AG09319 (cell line): ENCODE measurements around the gene CORO2A.

Experiments
- DNase-seq: peaks from one replicate; pipeline ENCODE4 v3.0.0-alpha.2; 2010; ENCODE audit warnings: low read depth; ENCODE audit errors: extremely low read depth
- TF ChIP-seq, protein P1 (sequence below): IDR thresholded peaks from 2 replicates; pipeline ENCODE4 v1.5.1; 2011; ENCODE audit warnings: low read depth, mild to moderate bottlenecking, inconsistent platforms, low read length, moderate library complexity

Gene CORO2A

DNA sequence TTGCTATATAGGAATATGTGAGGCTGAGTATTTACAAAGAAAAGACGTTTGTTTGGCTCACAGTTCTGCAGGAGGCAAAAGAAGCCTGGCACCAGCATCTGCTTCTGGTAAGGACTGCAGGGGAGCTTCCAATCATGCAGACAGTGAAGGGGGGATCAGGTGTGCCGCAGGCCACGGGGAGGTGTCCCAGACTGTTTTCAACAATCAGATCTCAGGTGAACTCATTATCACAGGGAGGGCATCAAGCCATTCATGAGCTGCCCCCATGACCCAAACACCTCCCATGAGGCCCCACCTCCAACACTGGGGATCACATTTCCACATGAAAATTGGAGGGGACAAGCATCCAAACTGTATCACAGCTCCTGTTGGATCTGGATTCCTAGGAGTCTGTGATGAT lies 43.0 kb downstream of the CORO2A start:
- DNase-seq, result no peak
- TF ChIP-seq, protein P1, sequence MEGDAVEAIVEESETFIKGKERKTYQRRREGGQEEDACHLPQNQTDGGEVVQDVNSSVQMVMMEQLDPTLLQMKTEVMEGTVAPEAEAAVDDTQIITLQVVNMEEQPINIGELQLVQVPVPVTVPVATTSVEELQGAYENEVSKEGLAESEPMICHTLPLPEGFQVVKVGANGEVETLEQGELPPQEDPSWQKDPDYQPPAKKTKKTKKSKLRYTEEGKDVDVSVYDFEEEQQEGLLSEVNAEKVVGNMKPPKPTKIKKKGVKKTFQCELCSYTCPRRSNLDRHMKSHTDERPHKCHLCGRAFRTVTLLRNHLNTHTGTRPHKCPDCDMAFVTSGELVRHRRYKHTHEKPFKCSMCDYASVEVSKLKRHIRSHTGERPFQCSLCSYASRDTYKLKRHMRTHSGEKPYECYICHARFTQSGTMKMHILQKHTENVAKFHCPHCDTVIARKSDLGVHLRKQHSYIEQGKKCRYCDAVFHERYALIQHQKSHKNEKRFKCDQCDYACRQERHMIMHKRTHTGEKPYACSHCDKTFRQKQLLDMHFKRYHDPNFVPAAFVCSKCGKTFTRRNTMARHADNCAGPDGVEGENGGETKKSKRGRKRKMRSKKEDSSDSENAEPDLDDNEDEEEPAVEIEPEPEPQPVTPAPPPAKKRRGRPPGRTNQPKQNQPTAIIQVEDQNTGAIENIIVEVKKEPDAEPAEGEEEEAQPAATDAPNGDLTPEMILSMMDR, result no peak

DNA sequence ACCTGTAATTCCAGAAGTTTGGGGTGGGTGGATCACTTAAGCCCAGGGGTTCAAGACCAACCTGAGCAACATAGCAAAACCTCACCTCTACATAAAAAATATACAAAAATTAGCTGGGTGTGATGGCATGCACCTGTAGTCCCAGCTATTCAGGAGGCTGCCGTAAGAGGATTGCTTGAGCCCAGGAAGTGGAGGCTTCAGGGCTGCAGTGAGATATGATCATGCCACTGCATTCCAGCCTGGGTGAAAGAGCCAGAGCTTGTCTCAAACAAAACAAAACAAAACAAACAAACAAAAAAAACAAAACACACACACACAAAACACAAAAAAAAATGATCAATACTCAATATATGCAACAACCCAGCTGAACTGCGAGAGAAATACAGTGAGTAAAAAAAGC lies 44.0 kb downstream of the CORO2A start:
- no peak for DNase-seq
- TF ChIP-seq, protein P1, result no peak

DNA sequence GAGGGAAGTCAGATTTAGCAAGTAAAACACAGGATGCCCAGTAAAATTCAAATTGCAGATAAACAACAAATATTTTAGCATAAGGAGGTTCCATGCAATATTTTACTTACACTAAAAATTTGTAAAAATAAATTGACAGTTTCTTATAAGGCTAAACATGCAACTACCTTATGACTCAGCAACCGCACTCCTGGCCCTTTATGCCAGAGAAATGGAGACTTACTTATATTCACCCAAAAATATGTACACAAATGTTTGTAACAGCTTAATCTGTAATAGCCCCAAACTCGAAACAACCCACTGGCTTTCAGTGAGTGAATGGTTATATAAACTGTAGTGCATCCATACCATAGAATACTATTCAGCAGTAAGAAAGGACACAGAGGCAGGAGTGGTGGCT lies 44.9 kb downstream of the CORO2A start:
- TF ChIP-seq, protein P1, result no peak
- DNase-seq, result no peak

DNA sequence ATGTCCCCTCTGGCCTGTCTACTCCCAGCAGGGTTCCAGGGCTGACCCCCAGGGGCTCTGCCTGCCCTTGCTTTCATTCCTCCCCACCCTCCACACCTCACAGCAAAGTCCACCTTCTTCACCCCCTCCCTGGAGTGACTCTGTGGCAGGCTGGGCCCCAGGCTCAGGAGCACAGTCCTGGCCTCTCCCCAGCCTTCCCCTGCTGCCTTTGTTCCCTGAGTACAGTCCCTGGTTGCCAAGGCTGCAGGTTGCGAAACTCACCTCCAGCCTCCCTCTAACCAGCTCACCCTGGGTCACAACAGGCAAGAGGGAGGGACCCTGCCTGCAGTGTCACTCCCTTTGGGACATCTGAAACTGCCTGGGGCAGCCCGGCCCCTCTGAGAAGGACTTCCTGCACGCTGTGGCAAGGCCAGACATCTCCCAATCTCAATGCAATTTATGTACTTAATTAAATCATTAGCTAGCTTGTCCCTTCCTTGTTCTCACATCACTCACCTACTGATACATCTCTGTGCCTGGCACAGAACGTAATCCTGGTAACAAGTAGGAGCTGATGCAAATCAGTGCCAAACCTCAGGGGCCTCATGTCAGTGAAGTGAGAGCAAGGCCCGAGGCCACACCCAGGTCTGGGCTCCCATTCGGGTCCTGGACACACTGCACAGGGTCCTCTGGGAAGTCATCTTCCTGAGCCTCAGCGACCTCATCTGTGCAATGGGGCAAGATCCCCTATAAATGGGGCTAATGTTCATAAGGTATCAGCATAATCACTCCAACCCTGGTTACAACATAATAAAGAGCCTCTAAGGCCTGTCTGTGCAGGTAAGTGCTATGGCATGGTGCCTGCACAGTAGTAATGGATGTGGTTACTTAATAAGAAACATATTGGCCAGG lies 46.1 kb downstream of the CORO2A start:
- TF ChIP-seq, protein P1, result no peak
- DNase-seq, result peak; percentile 14

DNA sequence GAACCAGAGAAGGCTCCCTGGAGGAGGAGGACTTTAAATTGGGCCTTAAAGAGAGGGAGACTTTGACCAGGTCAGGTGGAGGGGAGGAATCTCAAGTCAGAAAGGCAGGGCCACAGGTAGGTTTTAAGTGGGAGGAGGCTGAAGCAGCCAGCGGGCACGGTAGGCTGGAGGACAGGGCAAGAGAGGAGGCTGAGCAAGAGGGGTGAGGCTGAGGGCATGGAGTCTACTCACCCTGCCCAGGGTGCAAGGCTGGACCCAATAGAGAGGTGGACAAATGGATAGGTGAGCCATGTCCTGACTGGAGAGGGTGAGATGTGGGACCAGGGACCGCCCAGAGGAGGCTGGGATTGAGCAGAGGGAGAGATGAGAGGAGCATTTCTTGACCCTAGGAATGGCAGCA lies 47.8 kb downstream of the CORO2A start:
- no peak for DNase-seq

DNA sequence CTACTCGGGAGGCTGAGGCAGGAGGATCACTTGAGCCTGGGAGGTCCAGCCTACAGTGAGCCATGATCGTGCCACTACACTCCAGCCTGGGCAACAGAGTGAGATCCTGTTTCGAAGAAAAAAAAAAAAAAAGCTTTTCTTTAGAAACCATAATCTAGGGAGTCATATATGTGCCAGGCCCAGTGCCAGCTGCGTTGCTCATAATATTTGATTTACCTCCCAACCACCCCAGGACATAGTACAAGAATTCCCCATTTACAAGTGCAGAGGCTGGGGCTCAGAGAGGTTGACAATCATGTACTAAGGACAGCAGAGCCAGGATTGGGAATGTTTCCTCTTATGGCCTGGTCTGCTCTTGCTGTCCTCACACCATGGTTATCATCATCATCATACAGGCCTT lies 48.4 kb downstream of the CORO2A start:
- TF ChIP-seq, protein P1, result no peak
- no peak for DNase-seq

More for the DNA sequence above, 47.8 kb downstream of the CORO2A start:
- TF ChIP-seq, protein P1, result no peak

DNA sequence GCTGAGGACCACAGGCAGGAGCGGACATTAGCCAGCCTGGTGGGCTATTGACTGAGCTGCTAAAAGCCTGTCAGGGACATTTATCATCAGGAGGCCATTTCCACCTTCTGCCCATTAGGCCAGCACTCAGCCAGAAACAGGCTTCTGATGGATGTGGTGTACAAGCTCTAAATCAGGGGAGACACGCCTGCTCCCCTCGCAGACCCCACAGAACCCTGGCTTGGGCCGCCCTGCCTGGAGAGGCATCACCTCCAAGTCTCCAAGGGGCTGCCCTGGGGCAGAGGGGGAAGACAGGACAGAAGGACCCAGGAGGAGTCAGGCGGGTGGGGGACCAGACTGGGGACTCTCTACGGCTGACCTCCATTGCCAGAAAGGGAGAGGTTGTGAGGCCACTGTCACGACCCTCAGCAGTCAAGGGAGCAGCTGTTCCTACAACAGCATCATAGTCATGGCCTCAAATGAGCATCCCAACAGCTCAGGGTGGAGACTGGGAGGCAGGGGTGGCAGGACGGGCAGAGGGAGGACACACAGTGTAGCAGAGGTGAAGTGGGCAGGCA lies 49.4 kb downstream of the CORO2A start:
- TF ChIP-seq, protein P1, result no peak
- DNase-seq, result no peak
